Stomach (tissue), 9 donors: ENCODE results near the gene TMEM143. TPM values are rescaled to one million over a fixed set of nuclear protein-coding genes. Genes with fewer than 3 reads are reported as not detected.

Experiments used
- DNase-seq, 2 donors: peaks; one replicate each; pipeline versions ENCODE4 v3.0.0 to v3.0.0-alpha.2; 2013 to 2019
- H3K27ac ChIP-seq, 5 donors: fragments of 200-600 bp in 4 of 5; sonication (generic) in 4 of 5; one replicate each; pipeline ENCODE4 v1.5.1; 2013 to 2019; ENCODE audit warnings: mild to moderate bottlenecking in 1 of 5, moderate library complexity in 1 of 5
- H3K27me3 ChIP-seq, 3 donors: fragments of 200-600 bp; sonication (generic); one replicate each; pipeline ENCODE4 v1.5.1; 2017 to 2019; ENCODE audit warnings: mixed run types in 1 of 3
- H3K36me3 ChIP-seq, 4 donors: fragments of 200-600 bp; sonication (generic); 1 replicate in 3 of 4; 2 replicates in 1 of 4; pipeline ENCODE4 v1.5.1; 2016 to 2019
- H3K4me1 ChIP-seq, 4 donors: fragments of 200-600 bp; sonication (generic); one replicate each; pipeline ENCODE4 v1.5.1; 2016 to 2019
- H3K4me3 ChIP-seq, 4 donors: fragments of 200-600 bp; sonication (generic) in 3 of 4; one replicate each; pipeline ENCODE4 v1.5.1; 2016 to 2019; ENCODE audit warnings: mild to moderate bottlenecking in 1 of 4
- H3K9me3 ChIP-seq, 4 donors: fragments of 200-600 bp; sonication (generic); one replicate each; pipeline ENCODE4 v1.5.1; 2016 to 2019
- EP300 ChIP-seq: sonication (generic); formaldehyde crosslinking; IDR thresholded peaks from one replicate; pipeline ENCODE4 v1.6.1; 2017; ENCODE audit warnings: antibody characterized with exemption
- POLR2A ChIP-seq, 4 donors: fragments of 450-650 bp; IDR thresholded peaks; one replicate each; pipeline ENCODE4 v1.6.1; 2016; ENCODE audit warnings: antibody characterized with exemption in 4 of 4, control low read depth in 2 of 4, mild to moderate bottlenecking in 1 of 4, moderate library complexity in 1 of 4
- POLR2AphosphoS5 ChIP-seq, 3 donors: sonication (generic); formaldehyde crosslinking; IDR thresholded peaks; one replicate each; pipeline ENCODE4 v1.6.1; 2016; ENCODE audit warnings: antibody characterized with exemption in 3 of 3
- WGBS, 5 donors: extraction: QIAGEN DNeasy Blood & Tissue Kit in 3 of 5; methylation state at CpG; one replicate each; pipeline versions ENCODE4 v1.1.5 to v1.1.7; 2013 to 2018; 5-methylcytosine and 5-hydroxymethylcytosine counted together
- intact Hi-C: fragments of 100-400 bp; cut with DNase I; formaldehyde crosslinking; loops from one replicate; pipeline ENCODE4 v1.15.1; 2023; ENCODE audit warnings: low total_unique reads
- polyA plus RNA-seq, 3 donors: library from polyadenylated mRNA; stranded (reverse); fragments of 200-250 nt; gene quantifications; one replicate each; pipeline ENCODE4 v1.2.3, GENCODE V29; 2013
- total RNA-seq, 5 donors: library from RNA; depleted of rRNA; stranded (reverse); fragments of >200 nt; gene quantifications; one replicate each; pipeline versions ENCODE4 v1.1.0 to v1.2.3, GENCODE V29; 2014 to 2016
- TF ChIP-seq, protein P1 (sequence below), 7 experiments: fragments of 450-650 bp in 4 of 7; fragments of 200-600 bp in 3 of 7; sonication (generic) in 3 of 7; IDR thresholded peaks; one replicate each; pipeline ENCODE4 v1.5.1; 2016 to 2019; ENCODE audit warnings: antibody characterized with exemption in 7 of 7, control low read depth in 2 of 7, mild to moderate bottlenecking in 1 of 7
- donor health status: healthy with polysubstance abuse.
- donor health status: Bipolar disorder and iron deficiency.
- donor health status: healthy.

Gene TMEM143
- total and polyA plus RNA-seq, 8 donors: 4.2 to 33.3 (median 10.0) TPM

DNA sequence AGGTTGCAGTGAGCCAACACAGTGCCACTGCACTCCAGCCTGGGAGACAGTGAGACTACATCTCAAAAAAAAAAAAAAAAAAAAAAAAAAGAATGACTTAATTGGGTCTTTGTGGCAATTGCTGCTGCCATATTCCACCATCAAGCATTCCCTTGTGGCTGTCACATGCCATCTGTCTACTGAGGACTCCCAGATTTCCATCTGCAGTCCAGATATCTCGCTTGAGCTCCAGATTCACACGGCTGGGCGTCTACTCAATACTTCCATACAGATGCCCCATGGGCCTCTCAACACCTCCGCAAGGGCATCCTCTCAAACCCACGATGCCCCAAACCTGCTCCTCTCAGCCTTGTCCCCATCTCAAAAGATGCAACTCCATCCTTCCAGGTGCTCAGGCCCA lies 12.9 kb downstream of the TMEM143 start:
- WGBS, 5 donors: 83 to 96% (median 95%) methylated on average over 5 of the region's 5 CpGs
- no peak for DNase-seq
- Histone ChIP-seq H3K36me3 (no peaks in the 10 kb centered on the region), H3K4me3 (no peak overlapping the region), H3K9me3 (no peaks in the 10 kb centered on the region), H3K27ac (no peak overlapping the region), H3K4me1 (no peaks in the 10 kb centered on the region), H3K27me3 (no peaks in the 10 kb centered on the region)
- intact Hi-C loops: no loop called here
- no peak for TF ChIP-seq POLR2AphosphoS5 (IDR thresholded peaks at IDR 0.05)
- no peak for TF ChIP-seq EP300
- TF ChIP-seq POLR2A (IDR thresholded peaks at IDR 0.05): no peak
- TF ChIP-seq, protein P1, sequence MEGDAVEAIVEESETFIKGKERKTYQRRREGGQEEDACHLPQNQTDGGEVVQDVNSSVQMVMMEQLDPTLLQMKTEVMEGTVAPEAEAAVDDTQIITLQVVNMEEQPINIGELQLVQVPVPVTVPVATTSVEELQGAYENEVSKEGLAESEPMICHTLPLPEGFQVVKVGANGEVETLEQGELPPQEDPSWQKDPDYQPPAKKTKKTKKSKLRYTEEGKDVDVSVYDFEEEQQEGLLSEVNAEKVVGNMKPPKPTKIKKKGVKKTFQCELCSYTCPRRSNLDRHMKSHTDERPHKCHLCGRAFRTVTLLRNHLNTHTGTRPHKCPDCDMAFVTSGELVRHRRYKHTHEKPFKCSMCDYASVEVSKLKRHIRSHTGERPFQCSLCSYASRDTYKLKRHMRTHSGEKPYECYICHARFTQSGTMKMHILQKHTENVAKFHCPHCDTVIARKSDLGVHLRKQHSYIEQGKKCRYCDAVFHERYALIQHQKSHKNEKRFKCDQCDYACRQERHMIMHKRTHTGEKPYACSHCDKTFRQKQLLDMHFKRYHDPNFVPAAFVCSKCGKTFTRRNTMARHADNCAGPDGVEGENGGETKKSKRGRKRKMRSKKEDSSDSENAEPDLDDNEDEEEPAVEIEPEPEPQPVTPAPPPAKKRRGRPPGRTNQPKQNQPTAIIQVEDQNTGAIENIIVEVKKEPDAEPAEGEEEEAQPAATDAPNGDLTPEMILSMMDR (IDR thresholded peaks at IDR 0.05): no peak

DNA sequence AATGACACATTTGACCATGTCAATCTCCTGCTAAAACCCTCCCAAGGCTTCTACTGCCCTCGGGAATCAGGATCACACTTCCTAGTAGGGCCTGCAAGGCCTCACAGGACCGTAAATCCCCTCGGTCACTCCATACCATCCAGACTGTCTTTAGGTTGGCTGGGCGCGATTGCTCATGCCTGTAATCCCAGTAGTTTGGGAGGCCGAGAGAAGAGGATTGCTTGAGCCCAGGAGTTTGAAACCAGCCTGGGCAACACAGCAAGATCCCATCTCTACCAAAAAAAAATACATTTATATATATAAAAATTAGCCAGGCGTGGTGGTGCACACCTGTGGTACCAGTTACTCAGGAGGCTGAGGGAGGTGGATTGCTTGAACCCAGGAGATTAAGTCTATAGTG lies 15.0 kb downstream of the TMEM143 start:
- Histone ChIP-seq H3K4me3 (no peak overlapping the region), H3K27ac (no peak overlapping the region), H3K27me3 (no peaks in the 10 kb centered on the region), H3K9me3 (no peaks in the 10 kb centered on the region), H3K36me3 (no peaks in the 10 kb centered on the region), H3K4me1 (no peaks in the 10 kb centered on the region)
- intact Hi-C loops: no loop called here
- DNase-seq: no peak
- 89 to 96% (median 92%) methylated on average over 7 of the region's 7 CpGs for WGBS, 5 donors
- TF ChIP-seq POLR2AphosphoS5 (IDR thresholded peaks at IDR 0.05): no peak

DNA sequence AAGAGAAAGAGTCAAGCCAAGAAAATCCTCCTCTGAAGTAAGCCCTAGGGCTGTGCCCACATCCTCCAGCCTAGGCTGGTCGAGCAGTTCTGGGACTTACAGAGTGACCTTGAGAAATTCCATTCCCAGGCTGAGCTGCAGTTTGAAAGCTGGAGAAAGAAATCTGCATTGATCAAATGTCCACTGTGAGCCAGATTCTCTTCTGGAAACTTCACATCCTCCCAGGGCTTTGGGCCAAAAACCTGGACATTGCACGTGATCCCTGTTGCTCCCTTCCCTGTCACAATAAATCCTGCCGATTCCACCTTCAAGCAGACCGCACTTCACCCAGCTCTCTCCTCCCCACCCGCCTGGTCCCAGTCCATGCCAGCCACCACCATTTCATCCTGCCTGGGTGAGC lies 15.7 kb downstream of the TMEM143 start:
- H3K27ac ChIP-seq: no peak overlapping the region
- intact Hi-C loops: no loop called here
- H3K9me3 ChIP-seq: no peaks in the 10 kb centered on the region
- TF ChIP-seq POLR2A (IDR thresholded peaks at IDR 0.05): no peak
- no peak for TF ChIP-seq EP300
- no peak for TF ChIP-seq POLR2AphosphoS5 (IDR thresholded peaks at IDR 0.05)
- TF ChIP-seq, protein P1 (IDR thresholded peaks at IDR 0.05): no peak
- peaks cover 0 to 6% (median 2%) of the 10 kb centered on the region in 4 donors for H3K36me3 ChIP-seq
- H3K27me3 ChIP-seq: no peaks in the 10 kb centered on the region
- WGBS, 5 donors: 70 to 86% (median 76%) methylated on average over 5 of the region's 5 CpGs
- H3K4me3 ChIP-seq: no peak overlapping the region
- DNase-seq: peak in 1 of 2 donors; percentile 64
- H3K4me1 ChIP-seq: no peaks in the 10 kb centered on the region

DNA sequence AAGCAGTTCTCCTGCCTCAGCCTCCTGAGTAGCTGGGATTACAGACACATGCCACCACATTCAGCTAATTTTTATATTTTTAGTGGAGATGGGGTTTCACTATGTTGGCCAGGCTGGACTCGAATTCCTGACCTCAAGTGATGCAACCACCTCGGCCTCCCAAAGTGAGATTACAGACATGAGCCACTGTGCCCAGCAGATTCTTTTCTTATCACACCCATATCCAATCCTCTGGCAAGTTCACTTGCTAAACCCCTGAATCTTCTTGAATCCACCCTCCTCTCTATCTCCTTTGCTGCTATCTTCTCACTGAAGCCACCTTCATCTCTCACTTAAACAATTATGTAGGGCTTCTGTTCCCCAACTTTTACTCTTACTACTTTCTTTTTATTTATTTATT lies 17.5 kb downstream of the TMEM143 start:
- H3K36me3 ChIP-seq: peaks cover 0 to 17% (median 12%) of the 10 kb centered on the region in 4 donors
- H3K9me3 ChIP-seq: no peaks in the 10 kb centered on the region
- DNase-seq: no peak
- H3K27ac ChIP-seq: no peak overlapping the region
- H3K4me1 ChIP-seq: no peaks in the 10 kb centered on the region
- no peak for TF ChIP-seq EP300
- TF ChIP-seq, protein P1 (IDR thresholded peaks at IDR 0.05): no peak
- TF ChIP-seq POLR2A (IDR thresholded peaks at IDR 0.05): no peak
- TF ChIP-seq POLR2AphosphoS5 (IDR thresholded peaks at IDR 0.05): no peak
- intact Hi-C loops: no loop called here
- H3K4me3 ChIP-seq: no peak overlapping the region
- H3K27me3 ChIP-seq: no peaks in the 10 kb centered on the region
- 88 to 94% (median 91%) methylated on average over 2 of the region's 2 CpGs for WGBS, 5 donors

DNA sequence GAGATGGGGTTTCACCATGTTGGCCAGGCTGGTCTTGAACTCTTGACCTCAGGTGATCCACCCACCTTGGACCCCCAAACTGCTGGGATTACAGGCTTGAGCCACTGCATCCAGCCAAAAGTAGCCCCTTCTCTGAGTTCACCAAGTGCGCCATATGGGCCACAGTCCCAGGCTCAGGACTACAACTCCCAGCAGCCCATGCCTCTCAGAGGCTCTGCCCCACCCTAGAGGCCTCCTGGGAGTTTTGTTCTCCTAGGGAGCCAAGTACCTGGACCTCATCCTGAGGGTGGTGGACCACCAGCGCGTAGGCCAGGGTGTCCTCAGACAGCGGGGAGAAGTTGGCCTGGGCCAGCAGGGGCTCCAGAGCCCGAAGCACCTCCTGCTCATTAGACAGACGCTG lies 18.8 kb downstream of the TMEM143 start:
- Histone ChIP-seq H3K4me1 (no peaks in the 10 kb centered on the region), H3K27me3 (no peaks in the 10 kb centered on the region), H3K27ac (no peak overlapping the region), H3K36me3 (peaks cover 0 to 21% (median 13%) of the 10 kb centered on the region in 4 donors), H3K9me3 (no peaks in the 10 kb centered on the region), H3K4me3 (no peak overlapping the region)
- 92 to 97% (median 97%) methylated on average over 4 to 6 of the region's 6 CpGs for WGBS, 5 donors
- no peak for DNase-seq
- intact Hi-C loops: no loop called here
- TF ChIP-seq EP300: no peak
- TF ChIP-seq, protein P1 (IDR thresholded peaks at IDR 0.05): no peak
- no peak for TF ChIP-seq POLR2A (IDR thresholded peaks at IDR 0.05)
- no peak for TF ChIP-seq POLR2AphosphoS5 (IDR thresholded peaks at IDR 0.05)
